ENCODE measurements around the gene COMMD10. TPM values are rescaled to one million over a fixed set of nuclear protein-coding genes. Genes with fewer than 3 reads are reported as not detected.

COMMD10 gene
- total and polyA plus RNA-seq, 12 donors = 20.0 to 69.4 (median 35.0) TPM

DNA sequence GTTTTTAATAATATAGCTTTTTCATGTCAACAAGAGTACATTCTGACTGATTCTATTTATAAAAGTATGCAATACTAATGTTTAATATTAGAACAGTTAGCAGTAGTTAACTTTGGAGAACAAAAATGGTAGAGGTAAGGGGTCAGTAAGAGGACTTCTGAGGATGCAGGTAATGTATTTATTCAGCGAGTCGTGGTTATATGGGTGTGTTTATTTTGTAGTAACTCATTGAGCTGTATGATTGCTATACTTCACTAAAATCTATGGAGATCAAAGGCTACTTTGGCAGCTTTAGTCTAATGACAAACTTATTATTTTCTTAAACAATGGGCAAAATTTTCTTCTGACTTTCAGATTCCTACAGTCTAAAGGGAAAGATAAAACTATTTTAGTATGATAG lies 146.5 kb downstream of the COMMD10 start:
- 91 to 99% (median 93%) methylated on average over 2 of the region's 2 CpGs for WGBS, 4 donors
- no peak for DNase-seq

DNA sequence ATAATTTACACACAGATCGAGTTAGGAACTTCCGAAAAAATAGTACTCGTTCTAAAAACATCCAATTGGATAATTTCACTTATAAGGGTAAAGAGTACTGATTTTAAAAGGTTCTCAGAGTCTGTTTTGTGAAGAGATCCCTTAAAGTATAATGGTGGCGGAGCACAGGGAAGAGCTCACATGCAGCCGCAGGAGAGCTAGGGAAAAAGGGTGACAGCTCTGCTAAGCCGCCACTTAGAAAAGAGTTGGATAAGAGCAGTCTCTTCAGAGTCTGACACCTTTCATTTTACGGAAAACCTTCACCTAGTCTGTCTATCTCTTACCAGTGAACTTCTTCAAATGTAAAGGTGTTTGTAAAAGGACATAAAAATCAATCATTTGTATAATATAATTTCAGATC lies 149.9 kb downstream of the COMMD10 start:
- Histone ChIP-seq H3K27ac (no peak overlapping the region), H3K4me1 (replicated peaks in 1 of 2) (no peaks in the 10 kb centered on the region), H3K27me3 (no peaks in the 10 kb centered on the region), H3K36me3 (replicated peaks in 1 of 2) (no peaks in the 10 kb centered on the region), H3K4me3 (no peak overlapping the region), H3K9me3 (replicated peaks in 1 of 3) (peaks cover 0 to 5% (median 0%) of the 10 kb centered on the region in 3 donors)
- 97 to 98% (median 97%) methylated on average over 7 of the region's 7 CpGs for WGBS, 4 donors
- intact Hi-C loops (cut with DNase I) = no loop called here
- DNase-seq = no peak
- TF ChIP-seq POLR2A (IDR thresholded peaks at IDR 0.05) = no peak
- TF ChIP-seq, protein P1, sequence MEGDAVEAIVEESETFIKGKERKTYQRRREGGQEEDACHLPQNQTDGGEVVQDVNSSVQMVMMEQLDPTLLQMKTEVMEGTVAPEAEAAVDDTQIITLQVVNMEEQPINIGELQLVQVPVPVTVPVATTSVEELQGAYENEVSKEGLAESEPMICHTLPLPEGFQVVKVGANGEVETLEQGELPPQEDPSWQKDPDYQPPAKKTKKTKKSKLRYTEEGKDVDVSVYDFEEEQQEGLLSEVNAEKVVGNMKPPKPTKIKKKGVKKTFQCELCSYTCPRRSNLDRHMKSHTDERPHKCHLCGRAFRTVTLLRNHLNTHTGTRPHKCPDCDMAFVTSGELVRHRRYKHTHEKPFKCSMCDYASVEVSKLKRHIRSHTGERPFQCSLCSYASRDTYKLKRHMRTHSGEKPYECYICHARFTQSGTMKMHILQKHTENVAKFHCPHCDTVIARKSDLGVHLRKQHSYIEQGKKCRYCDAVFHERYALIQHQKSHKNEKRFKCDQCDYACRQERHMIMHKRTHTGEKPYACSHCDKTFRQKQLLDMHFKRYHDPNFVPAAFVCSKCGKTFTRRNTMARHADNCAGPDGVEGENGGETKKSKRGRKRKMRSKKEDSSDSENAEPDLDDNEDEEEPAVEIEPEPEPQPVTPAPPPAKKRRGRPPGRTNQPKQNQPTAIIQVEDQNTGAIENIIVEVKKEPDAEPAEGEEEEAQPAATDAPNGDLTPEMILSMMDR (IDR thresholded peaks at IDR 0.05) = no peak

More for the DNA sequence above, 146.5 kb downstream of the COMMD10 start:
- H3K9me3 ChIP-seq (replicated peaks in 1 of 3) = peaks cover 0 to 5% (median 0%) of the 10 kb centered on the region in 3 donors
- no peak overlapping the region for H3K4me3 ChIP-seq
- no peak for TF ChIP-seq POLR2A (IDR thresholded peaks at IDR 0.05)
- TF ChIP-seq, protein P1 (IDR thresholded peaks at IDR 0.05) = no peak
- H3K36me3 ChIP-seq (replicated peaks in 1 of 2) = no peaks in the 10 kb centered on the region
- intact Hi-C loops (cut with DNase I) = no loop called here
- H3K27ac ChIP-seq = no peak overlapping the region
- H3K27me3 ChIP-seq = no peaks in the 10 kb centered on the region
- no peaks in the 10 kb centered on the region for H3K4me1 ChIP-seq (replicated peaks in 1 of 2)

DNA sequence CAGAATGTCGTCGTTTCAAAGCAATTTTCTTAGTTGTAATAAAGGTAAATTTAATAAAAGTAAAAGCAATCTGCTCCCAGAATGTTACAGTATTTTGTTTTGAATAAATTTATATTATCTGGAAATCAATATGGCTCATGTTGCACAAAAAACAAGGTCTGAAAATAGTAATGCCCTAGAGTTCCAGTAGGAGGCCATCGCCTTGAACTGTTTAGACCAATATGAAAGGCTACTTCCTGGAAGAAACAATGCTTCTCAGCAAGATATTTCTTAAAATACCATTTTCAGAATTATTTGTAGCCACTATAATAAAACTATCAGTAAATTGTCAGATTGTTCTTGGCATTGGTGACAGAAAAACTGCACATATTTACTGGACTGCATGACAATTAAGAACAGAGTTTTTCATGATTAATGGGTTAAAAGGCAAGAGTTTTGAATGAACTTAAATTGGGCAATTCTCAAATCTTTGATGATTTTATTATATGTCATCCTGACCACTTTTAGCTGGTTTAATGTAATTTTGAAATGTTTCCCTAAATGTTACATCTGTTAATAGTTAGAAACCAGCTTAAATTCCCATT lies 153.2 kb downstream of the COMMD10 start:
- intact Hi-C loops (cut with DNase I) = no loop called here
- TF ChIP-seq POLR2A (IDR thresholded peaks at IDR 0.05) = no peak
- TF ChIP-seq, protein P1 (IDR thresholded peaks at IDR 0.05) = peak in 3 of 6 experiments; percentile 8 to 15 (median 9)
- no peak for DNase-seq
- H3K27me3 ChIP-seq = no peaks in the 10 kb centered on the region
- H3K4me1 ChIP-seq (replicated peaks in 1 of 2) = peaks cover 6 to 11% of the 10 kb centered on the region in 2 donors
- H3K27ac ChIP-seq = no peak overlapping the region
- no peaks in the 10 kb centered on the region for H3K36me3 ChIP-seq (replicated peaks in 1 of 2)
- no peak overlapping the region for H3K4me3 ChIP-seq
- H3K9me3 ChIP-seq (replicated peaks in 1 of 3) = peaks cover 0 to 5% (median 0%) of the 10 kb centered on the region in 3 donors
- WGBS, 4 donors = 96 to 98% (median 97%) methylated on average over 3 of the region's 3 CpGs

DNA sequence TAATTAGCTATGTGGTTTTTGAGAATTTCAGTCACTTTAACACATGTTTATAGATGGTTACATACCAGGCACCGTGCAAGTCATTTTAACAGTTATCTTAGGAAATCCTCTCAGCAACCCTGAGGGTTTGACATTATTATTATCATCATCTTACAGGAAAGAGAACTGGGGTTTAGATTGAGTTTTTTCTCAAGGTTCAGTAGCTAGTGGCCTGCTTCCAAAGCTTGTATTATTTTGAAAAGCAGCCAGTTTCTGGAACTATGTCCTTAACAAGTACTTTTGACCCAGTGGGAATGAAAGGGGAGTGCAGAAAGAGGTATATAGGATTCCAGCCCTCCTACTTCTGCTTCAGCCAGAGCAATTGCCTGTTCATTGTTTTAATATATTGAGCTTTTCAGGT lies 157.5 kb downstream of the COMMD10 start:
- TF ChIP-seq, protein P1 (IDR thresholded peaks at IDR 0.05) = no peak
- TF ChIP-seq POLR2A (IDR thresholded peaks at IDR 0.05) = no peak
- H3K4me1 ChIP-seq (replicated peaks in 1 of 2) = peaks cover 6 to 13% of the 10 kb centered on the region in 2 donors
- no peaks in the 10 kb centered on the region for H3K9me3 ChIP-seq (replicated peaks in 1 of 3)
- H3K36me3 ChIP-seq (replicated peaks in 1 of 2) = no peaks in the 10 kb centered on the region
- WGBS, 4 donors = 9 to 23% (median 12%) methylated on average over 1 of the region's 1 CpG
- peak in 2 of 7 donors; percentile 13 to 21 for DNase-seq
- H3K27me3 ChIP-seq = no peaks in the 10 kb centered on the region
- no peak overlapping the region for H3K27ac ChIP-seq
- no peak overlapping the region for H3K4me3 ChIP-seq
- intact Hi-C loops (cut with DNase I) = no loop called here

All from adrenal gland (tissue), 12 donors.